ENCODE results near the gene PCYT1B. TPM values are rescaled to one million over a fixed set of nuclear protein-coding genes. Genes with fewer than 3 reads are reported as not detected.

PCYT1B gene
- total and polyA plus RNA-seq, 2 experiments from 2014 or later, result 5.8 to 14.6 TPM

DNA sequence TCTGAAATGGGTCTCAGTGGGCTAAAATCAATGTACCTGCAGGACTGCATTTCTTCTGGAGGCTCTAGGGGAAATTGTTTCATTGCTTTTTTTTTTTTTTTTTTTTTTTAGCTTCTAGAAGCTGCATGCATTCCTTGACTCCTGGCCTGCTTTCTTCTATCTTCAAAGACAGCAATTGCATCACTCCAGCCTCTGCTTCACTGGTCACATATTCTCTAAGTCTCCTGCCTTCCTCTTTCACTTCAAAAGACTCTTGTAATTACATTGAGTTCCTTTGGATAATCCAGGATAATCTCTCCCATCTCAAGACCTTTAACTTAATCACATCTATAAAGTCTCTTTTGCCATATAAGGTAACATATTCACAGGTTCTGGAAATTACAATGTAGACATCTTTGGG, 11.3 kb upstream of the PCYT1B start:
- no peaks in the 10 kb centered on the region for H3K36me3 ChIP-seq (ENCODE audit: insufficient read depth)
- no peaks in the 10 kb centered on the region for H3K27me3 Mint-ChIP-seq (ENCODE audit: insufficient read depth, low read depth, poor library complexity)
- no peaks in the 10 kb centered on the region for H3K36me3 Mint-ChIP-seq (ENCODE audit: low read depth)
- peak overlapping the region; percentile 66; the same call in 1 of the 2 replicates for H2AFZ ChIP-seq
- no peak overlapping the region for H3K4me3 ChIP-seq
- H3K27ac Mint-ChIP-seq, result peak overlapping the region; percentile 59; the same call in 1 of the 2 replicates
- no peaks in the 10 kb centered on the region for H3F3A ChIP-seq (replicated peaks; ENCODE audit: low read depth)
- H3K4me3 Mint-ChIP-seq, result no peak overlapping the region; the same call in 2 of the 3 replicates
- H4K20me1 ChIP-seq (replicated peaks; ENCODE audit: insufficient read depth), result no peaks in the 10 kb centered on the region
- H3K27me3 ChIP-seq (ENCODE audit: insufficient read depth), result no peaks in the 10 kb centered on the region
- no peaks in the 10 kb centered on the region for H3K79me2 ChIP-seq (replicated peaks; ENCODE audit: insufficient read depth)
- H3K27ac ChIP-seq (ENCODE audit: low read depth), result no peak overlapping the region
- peaks cover 13% of the 10 kb centered on the region for H3K4me1 ChIP-seq (ENCODE audit: insufficient read depth)
- no peaks in the 10 kb centered on the region for H3K9me2 ChIP-seq (ENCODE audit: insufficient read depth)
- ATAC-seq (no peak; the same call in 2 of the 3 replicates), DNase-seq (ENCODE audit: low spot score) (no peak)
- peak overlapping the region; percentile 51; the same call in 1 of the 2 replicates for H3K4me2 ChIP-seq
- peaks cover 13% of the 10 kb centered on the region for H3K4me1 Mint-ChIP-seq
- no peaks in the 10 kb centered on the region; the same call in 2 of the 3 replicates for H3K9me3 Mint-ChIP-seq
- TF ChIP-seq JUNB (IDR thresholded peaks at IDR 0.05; ENCODE audit: unreplicated experiment), result no peak
- no peak for TF ChIP-seq EZH2 (IDR thresholded peaks at IDR 0.05; ENCODE audit: low read depth, unreplicated experiment)
- TF ChIP-seq, protein P1, sequence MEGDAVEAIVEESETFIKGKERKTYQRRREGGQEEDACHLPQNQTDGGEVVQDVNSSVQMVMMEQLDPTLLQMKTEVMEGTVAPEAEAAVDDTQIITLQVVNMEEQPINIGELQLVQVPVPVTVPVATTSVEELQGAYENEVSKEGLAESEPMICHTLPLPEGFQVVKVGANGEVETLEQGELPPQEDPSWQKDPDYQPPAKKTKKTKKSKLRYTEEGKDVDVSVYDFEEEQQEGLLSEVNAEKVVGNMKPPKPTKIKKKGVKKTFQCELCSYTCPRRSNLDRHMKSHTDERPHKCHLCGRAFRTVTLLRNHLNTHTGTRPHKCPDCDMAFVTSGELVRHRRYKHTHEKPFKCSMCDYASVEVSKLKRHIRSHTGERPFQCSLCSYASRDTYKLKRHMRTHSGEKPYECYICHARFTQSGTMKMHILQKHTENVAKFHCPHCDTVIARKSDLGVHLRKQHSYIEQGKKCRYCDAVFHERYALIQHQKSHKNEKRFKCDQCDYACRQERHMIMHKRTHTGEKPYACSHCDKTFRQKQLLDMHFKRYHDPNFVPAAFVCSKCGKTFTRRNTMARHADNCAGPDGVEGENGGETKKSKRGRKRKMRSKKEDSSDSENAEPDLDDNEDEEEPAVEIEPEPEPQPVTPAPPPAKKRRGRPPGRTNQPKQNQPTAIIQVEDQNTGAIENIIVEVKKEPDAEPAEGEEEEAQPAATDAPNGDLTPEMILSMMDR (conservative IDR thresholded peaks at IDR 0.05; ENCODE audit: low read depth in 2 of 2), result no peak
- TF ChIP-seq, protein P2, sequence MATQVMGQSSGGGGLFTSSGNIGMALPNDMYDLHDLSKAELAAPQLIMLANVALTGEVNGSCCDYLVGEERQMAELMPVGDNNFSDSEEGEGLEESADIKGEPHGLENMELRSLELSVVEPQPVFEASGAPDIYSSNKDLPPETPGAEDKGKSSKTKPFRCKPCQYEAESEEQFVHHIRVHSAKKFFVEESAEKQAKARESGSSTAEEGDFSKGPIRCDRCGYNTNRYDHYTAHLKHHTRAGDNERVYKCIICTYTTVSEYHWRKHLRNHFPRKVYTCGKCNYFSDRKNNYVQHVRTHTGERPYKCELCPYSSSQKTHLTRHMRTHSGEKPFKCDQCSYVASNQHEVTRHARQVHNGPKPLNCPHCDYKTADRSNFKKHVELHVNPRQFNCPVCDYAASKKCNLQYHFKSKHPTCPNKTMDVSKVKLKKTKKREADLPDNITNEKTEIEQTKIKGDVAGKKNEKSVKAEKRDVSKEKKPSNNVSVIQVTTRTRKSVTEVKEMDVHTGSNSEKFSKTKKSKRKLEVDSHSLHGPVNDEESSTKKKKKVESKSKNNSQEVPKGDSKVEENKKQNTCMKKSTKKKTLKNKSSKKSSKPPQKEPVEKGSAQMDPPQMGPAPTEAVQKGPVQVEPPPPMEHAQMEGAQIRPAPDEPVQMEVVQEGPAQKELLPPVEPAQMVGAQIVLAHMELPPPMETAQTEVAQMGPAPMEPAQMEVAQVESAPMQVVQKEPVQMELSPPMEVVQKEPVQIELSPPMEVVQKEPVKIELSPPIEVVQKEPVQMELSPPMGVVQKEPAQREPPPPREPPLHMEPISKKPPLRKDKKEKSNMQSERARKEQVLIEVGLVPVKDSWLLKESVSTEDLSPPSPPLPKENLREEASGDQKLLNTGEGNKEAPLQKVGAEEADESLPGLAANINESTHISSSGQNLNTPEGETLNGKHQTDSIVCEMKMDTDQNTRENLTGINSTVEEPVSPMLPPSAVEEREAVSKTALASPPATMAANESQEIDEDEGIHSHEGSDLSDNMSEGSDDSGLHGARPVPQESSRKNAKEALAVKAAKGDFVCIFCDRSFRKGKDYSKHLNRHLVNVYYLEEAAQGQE (IDR thresholded peaks at IDR 0.05; ENCODE audit: unreplicated experiment), result no peak
- TF ChIP-seq ZNF114 (CRISPR knock-in tag; IDR thresholded peaks at IDR 0.05), result no peak
- TF ChIP-seq, protein P3, sequence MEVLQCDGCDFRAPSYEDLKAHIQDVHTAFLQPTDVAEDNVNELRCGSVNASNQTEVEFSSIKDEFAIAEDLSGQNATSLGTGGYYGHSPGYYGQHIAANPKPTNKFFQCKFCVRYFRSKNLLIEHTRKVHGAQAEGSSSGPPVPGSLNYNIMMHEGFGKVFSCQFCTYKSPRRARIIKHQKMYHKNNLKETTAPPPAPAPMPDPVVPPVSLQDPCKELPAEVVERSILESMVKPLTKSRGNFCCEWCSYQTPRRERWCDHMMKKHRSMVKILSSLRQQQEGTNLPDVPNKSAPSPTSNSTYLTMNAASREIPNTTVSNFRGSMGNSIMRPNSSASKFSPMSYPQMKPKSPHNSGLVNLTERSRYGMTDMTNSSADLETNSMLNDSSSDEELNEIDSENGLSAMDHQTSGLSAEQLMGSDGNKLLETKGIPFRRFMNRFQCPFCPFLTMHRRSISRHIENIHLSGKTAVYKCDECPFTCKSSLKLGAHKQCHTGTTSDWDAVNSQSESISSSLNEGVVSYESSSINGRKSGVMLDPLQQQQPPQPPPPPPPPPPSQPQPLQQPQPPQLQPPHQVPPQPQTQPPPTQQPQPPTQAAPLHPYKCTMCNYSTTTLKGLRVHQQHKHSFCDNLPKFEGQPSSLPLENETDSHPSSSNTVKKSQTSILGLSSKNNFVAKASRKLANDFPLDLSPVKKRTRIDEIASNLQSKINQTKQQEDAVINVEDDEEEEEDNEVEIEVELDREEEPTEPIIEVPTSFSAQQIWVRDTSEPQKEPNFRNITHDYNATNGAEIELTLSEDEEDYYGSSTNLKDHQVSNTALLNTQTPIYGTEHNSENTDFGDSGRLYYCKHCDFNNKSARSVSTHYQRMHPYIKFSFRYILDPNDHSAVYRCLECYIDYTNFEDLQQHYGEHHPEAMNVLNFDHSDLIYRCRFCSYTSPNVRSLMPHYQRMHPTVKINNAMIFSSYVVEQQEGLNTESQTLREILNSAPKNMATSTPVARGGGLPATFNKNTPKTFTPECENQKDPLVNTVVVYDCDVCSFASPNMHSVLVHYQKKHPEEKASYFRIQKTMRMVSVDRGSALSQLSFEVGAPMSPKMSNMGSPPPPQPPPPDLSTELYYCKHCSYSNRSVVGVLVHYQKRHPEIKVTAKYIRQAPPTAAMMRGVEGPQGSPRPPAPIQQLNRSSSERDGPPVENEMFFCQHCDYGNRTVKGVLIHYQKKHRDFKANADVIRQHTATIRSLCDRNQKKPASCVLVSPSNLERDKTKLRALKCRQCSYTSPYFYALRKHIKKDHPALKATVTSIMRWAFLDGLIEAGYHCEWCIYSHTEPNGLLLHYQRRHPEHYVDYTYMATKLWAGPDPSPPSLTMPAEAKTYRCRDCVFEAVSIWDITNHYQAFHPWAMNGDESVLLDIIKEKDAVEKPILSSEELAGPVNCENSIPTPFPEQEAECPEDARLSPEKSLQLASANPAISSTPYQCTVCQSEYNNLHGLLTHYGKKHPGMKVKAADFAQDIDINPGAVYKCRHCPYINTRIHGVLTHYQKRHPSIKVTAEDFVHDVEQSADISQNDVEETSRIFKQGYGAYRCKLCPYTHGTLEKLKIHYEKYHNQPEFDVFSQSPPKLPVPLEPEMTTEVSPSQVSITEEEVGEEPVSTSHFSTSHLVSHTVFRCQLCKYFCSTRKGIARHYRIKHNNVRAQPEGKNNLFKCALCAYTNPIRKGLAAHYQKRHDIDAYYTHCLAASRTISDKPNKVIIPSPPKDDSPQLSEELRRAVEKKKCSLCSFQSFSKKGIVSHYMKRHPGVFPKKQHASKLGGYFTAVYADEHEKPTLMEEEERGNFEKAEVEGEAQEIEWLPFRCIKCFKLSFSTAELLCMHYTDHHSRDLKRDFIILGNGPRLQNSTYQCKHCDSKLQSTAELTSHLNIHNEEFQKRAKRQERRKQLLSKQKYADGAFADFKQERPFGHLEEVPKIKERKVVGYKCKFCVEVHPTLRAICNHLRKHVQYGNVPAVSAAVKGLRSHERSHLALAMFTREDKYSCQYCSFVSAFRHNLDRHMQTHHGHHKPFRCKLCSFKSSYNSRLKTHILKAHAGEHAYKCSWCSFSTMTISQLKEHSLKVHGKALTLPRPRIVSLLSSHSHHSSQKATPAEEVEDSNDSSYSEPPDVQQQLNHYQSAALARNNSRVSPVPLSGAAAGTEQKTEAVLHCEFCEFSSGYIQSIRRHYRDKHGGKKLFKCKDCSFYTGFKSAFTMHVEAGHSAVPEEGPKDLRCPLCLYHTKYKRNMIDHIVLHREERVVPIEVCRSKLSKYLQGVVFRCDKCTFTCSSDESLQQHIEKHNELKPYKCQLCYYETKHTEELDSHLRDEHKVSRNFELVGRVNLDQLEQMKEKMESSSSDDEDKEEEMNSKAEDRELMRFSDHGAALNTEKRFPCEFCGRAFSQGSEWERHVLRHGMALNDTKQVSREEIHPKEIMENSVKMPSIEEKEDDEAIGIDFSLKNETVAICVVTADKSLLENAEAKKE (CRISPR knock-in tag; IDR thresholded peaks at IDR 0.05), result no peak
- TF ChIP-seq EZH2phosphoT487 (IDR thresholded peaks at IDR 0.05; ENCODE audit: unreplicated experiment), result no peak
- no peak for TF ChIP-seq POLR2AphosphoS5 (IDR thresholded peaks at IDR 0.05; ENCODE audit: low read depth)
- TF ChIP-seq NANOG (IDR thresholded peaks at IDR 0.05; ENCODE audit: borderline replicate concordance), result no peak
- TF ChIP-seq, protein P4, sequence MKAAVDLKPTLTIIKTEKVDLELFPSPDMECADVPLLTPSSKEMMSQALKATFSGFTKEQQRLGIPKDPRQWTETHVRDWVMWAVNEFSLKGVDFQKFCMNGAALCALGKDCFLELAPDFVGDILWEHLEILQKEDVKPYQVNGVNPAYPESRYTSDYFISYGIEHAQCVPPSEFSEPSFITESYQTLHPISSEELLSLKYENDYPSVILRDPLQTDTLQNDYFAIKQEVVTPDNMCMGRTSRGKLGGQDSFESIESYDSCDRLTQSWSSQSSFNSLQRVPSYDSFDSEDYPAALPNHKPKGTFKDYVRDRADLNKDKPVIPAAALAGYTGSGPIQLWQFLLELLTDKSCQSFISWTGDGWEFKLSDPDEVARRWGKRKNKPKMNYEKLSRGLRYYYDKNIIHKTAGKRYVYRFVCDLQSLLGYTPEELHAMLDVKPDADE (IDR thresholded peaks at IDR 0.05), result no peak
- TF ChIP-seq ZNF331 (CRISPR knock-in tag; IDR thresholded peaks at IDR 0.05; ENCODE audit: low read depth), result no peak
- no peak for TF ChIP-seq CREB1 (CRISPR knock-in tag; IDR thresholded peaks at IDR 0.05; ENCODE audit: low read depth)
- no peak for TF ChIP-seq STAT1 (IDR thresholded peaks at IDR 0.05; ENCODE audit: unreplicated experiment)

Data from GM23338 (cell line).